Mononuclear cell (primary cell): ENCODE data around the gene ACTL7A. TPM values are rescaled to one million over a fixed set of nuclear protein-coding genes. Genes with fewer than 3 reads are reported as not detected.

ENCODE experiments used
- H3K27me3 ChIP-seq: 2 replicates; pipeline ENCODE4 v1.6.0; 2011; ENCODE audit warnings: low read length, control low read depth; ENCODE audit not compliant: insufficient read depth
- H3K4me1 ChIP-seq: 2 replicates; pipeline ENCODE4 v1.5.1; 2011; ENCODE audit warnings: mild to moderate bottlenecking, low read length, control low read depth; ENCODE audit not compliant: insufficient read depth
- H3K4me3 ChIP-seq: 2 replicates; pipeline ENCODE4 v1.5.1; 2011; ENCODE audit warnings: mild to moderate bottlenecking, low read length, moderate library complexity
- H3K9me3 ChIP-seq: 2 replicates; pipeline ENCODE4 v1.5.1; 2011; ENCODE audit warnings: low read depth, mild to moderate bottlenecking, control low read depth, low read length
- total RNA-seq: library from RNA; depleted of rRNA; stranded (reverse); fragments of >200 nt; gene quantifications from one replicate; pipeline ENCODE4 v1.2.3, GENCODE V29; 2012

The ACTL7A gene, protein sequence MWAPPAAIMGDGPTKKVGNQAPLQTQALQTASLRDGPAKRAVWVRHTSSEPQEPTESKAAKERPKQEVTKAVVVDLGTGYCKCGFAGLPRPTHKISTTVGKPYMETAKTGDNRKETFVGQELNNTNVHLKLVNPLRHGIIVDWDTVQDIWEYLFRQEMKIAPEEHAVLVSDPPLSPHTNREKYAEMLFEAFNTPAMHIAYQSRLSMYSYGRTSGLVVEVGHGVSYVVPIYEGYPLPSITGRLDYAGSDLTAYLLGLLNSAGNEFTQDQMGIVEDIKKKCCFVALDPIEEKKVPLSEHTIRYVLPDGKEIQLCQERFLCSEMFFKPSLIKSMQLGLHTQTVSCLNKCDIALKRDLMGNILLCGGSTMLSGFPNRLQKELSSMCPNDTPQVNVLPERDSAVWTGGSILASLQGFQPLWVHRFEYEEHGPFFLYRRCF
- not detected for total RNA-seq

DNA sequence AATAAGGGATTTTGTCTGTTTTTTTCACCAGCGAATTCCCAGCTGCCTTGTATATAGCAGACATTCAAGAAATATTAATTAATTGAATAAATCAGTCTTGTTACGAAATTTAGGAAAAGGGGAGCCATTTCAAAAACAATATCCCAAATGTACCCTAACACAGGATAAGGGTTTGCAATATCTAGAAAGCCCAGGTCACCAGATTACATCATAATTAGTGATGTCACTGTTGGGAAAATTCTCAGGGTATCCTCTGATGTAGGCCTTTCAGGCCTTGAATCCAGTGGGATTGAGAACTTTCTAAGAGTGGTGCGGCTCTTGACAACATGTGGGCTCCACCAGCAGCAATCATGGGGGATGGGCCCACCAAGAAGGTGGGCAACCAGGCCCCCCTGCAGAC lies at the start of gene ACTL7A:
TSS of gene ACTL7A (plus strand) at position 270 of the 400 bp plus-strand sequence. CDS start at position 327, 57 bp downstream.
- Histone ChIP-seq H3K4me3 (no peak within 1 kb of the TSS), H3K27me3 (no peaks in the 10 kb centered on the region), H3K9me3 (no peaks in the 10 kb centered on the region), H3K4me1 (no peaks in the 10 kb centered on the region)

- Histone ChIP-seq H3K4me3 (no peak overlapping the region), H3K9me3 (no peaks in the 10 kb centered on the region), H3K27me3 (no peaks in the 10 kb centered on the region), H3K4me1 (peaks cover 18% of the 10 kb centered on the region)
Measured at GRCh38 chr9:108812396-108813025, 49.6 kb upstream of the ACTL7A start.

GRCh38 chr9:108813951-108814601 lies 48.0 kb upstream of the ACTL7A start:
- no peak overlapping the region for H3K4me3 ChIP-seq
- H3K4me1 ChIP-seq: peaks cover 30% of the 10 kb centered on the region
- no peaks in the 10 kb centered on the region for H3K9me3 ChIP-seq
- H3K27me3 ChIP-seq: no peaks in the 10 kb centered on the region

DNA sequence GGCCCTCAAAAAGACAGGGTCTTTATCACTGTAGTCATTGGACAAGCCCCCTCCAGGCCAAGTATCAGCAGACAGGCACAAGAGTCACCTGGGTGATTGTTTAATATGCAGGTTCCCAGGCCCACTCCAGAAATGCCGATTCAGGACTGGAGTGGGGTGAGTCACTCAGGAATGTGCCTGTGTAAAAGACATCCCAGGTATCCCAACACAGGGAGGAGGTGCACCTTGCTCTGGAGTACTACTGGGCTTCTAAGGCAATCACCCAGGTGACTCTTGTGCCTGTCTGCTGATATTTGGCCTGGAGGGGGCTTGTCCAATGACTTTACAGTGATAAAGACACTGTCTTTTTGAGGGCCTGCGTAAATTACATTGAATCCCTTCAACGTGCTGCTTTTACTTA lies 46.9 kb upstream of the ACTL7A start:
- H3K4me1 ChIP-seq: peaks cover 32% of the 10 kb centered on the region
- H3K9me3 ChIP-seq: no peaks in the 10 kb centered on the region
- no peaks in the 10 kb centered on the region for H3K27me3 ChIP-seq
- no peak overlapping the region for H3K4me3 ChIP-seq

DNA sequence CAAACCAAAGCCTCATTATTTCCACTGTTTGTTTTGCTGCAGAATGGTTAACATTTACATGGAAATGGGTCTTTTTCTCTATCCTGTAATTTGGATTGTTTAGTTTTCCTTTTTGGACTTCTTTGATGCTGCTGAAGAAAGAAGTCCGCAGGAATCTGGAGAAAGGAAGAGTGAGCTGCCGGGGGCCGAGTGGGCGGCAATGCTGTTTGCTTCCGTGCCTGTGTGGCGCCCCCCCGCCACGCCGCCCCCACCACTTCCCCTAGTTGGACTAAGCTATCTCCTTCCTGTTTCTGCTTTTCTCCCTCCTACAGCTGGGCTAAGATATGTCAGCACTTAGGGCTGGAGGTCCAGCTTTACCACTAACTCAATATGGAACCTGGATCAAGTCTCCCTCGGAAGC lies 46.0 kb upstream of the ACTL7A start:
- peaks cover 32% of the 10 kb centered on the region for H3K4me1 ChIP-seq
- H3K27me3 ChIP-seq: no peaks in the 10 kb centered on the region
- H3K9me3 ChIP-seq: no peaks in the 10 kb centered on the region
- no peak overlapping the region for H3K4me3 ChIP-seq

DNA sequence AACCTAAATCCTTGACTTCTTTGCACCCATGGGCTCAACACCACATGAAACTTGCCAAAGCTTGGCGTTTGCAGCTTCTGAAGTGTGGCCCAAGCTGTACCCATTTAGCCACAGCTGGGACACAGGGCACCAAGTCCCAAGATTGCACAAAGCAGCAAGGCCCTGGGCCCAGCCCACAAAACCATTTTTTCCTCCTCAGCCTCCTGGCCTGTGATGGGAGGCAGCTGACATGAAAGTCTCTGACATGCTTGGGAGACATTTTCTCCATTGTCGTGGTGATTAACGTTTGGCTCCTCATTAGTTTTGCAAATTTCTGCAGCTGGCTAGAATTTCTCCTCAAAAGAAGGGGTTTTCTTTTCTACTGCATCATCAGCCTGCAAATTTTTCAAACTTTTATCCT lies 38.2 kb upstream of the ACTL7A start:
- Histone ChIP-seq H3K27me3 (no peaks in the 10 kb centered on the region), H3K9me3 (no peaks in the 10 kb centered on the region), H3K4me1 (peaks cover 8% of the 10 kb centered on the region), H3K4me3 (no peak overlapping the region)

DNA sequence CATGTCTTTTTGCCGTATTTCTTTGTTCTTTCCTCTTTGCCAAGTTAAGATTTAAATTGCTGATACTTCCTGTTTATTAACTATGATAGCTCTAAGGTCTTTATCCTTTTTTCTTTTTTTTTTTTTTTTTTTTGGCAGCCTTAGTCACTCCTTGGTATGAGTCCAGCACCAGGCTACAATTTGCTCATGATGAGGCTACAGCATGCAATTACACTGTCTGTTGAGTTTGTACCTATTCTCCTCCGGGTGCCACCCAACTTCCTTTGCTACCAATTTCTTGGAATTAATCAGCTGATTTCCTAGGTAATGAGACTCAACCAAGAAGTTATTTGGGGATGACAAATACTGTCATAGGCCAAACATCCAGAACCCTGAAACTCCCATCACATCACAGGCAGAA lies 31.8 kb upstream of the ACTL7A start:
- H3K9me3 ChIP-seq: no peaks in the 10 kb centered on the region
- peaks cover 9% of the 10 kb centered on the region for H3K4me1 ChIP-seq
- no peak overlapping the region for H3K4me3 ChIP-seq
- no peaks in the 10 kb centered on the region for H3K27me3 ChIP-seq

- H3K4me3 ChIP-seq: no peak overlapping the region
- peaks cover 22% of the 10 kb centered on the region for H3K4me1 ChIP-seq
- H3K9me3 ChIP-seq: no peaks in the 10 kb centered on the region
- H3K27me3 ChIP-seq: no peaks in the 10 kb centered on the region
Measured at GRCh38 chr9:108831496-108832178, 30.4 kb upstream of the ACTL7A start.

- Histone ChIP-seq H3K4me1 (peaks cover 22% of the 10 kb centered on the region), H3K27me3 (no peaks in the 10 kb centered on the region), H3K9me3 (no peaks in the 10 kb centered on the region), H3K4me3 (no peak overlapping the region)
Measured at GRCh38 chr9:108832179-108832500, 29.9 kb upstream of the ACTL7A start.

DNA sequence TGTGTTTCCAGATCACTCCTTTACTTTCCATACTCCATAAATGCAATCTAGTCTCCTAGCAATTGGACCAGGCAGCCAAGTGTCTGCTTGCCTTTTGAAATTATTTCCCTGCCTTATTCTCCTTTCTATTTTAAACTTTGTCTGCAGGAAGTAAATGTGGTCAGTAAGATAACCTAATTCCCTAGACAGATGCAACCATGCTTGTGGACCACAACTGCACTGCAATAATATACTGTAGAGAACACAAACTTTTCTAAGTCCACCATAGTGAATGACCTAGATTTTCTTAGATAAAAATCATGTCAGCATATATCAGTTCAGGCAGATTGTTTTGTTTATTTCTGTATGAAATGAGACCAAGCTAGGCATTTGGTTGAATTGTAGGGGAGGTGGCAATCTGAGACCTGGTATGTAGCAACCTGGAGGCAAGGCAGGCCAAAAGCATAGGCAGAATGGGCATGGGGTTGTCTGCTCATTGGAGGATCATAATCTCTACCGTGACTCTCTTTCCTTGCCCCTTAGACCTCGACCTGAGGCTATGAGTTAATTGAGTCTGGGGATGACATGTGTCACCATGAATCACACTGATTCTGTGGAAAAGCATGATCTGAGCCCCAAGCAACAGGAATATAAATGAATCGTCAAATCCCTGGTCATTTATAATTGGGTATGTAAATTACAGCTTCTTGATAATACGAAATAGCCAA lies 27.0 kb upstream of the ACTL7A start:
- Histone ChIP-seq H3K4me1 (peaks cover 22% of the 10 kb centered on the region), H3K9me3 (no peaks in the 10 kb centered on the region), H3K4me3 (no peak overlapping the region), H3K27me3 (no peaks in the 10 kb centered on the region)

DNA sequence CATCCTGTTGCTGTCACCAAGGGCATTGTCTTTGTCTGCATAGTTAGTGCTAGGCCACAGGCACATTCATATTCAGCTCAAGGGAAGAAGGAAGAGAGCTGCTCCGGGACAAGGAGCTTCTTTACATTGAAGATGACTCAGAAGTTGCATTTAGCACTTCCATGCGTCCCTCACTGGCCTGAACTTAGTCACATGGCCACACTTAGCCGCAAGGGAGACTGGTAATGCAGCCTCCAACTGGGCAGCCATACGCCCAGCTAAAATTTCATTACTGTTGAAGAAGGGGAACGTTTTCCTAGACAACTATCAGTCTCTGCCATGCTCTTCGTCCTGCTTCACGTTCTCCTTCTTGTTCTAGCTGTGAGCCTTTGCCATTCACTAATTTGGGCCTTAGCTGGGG lies 26.2 kb upstream of the ACTL7A start:
- H3K4me3 ChIP-seq: no peak overlapping the region
- H3K27me3 ChIP-seq: no peaks in the 10 kb centered on the region
- no peaks in the 10 kb centered on the region for H3K9me3 ChIP-seq
- peaks cover 22% of the 10 kb centered on the region for H3K4me1 ChIP-seq

DNA sequence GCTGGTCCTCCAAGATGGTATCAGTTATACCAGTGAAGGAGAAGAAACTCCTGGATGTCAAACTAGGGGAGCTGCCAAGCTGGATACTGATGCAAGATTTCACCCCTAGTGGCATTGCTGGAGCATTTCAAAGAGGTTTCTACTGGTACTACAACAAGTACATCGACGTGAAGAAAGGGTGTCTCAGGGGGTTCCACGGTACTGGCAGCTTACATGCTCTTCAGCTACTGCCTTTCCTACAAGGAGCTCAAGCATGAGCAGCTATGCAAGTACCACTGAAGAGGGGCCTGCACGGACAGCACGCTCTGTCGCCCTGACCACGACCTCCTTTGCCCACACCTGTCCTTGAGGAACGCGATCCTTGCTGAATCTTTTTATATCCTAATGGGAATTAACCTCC lies 25.7 kb upstream of the ACTL7A start:
- H3K4me3 ChIP-seq: no peak overlapping the region
- no peaks in the 10 kb centered on the region for H3K9me3 ChIP-seq
- H3K4me1 ChIP-seq: peaks cover 22% of the 10 kb centered on the region
- H3K27me3 ChIP-seq: no peaks in the 10 kb centered on the region

DNA sequence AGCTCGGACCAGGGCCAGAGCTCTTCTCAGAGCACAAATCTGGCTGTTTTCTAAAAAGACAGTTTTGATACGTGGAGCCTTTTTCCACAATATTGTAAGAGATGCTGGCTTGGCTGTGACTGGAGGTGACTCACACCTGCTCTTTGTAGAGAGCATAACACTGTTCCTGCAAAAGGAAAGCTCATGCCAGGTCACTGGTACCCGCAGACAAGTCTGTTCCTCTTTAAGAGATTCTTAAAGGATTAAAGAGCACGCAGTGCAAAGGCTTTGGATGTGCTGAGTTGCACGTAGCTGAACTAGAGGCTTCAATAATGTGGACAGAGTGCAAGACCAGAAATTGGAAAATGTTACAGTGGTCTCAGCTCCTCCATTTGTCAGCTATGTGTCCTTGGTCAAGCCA lies 25.3 kb upstream of the ACTL7A start:
- no peak overlapping the region for H3K4me3 ChIP-seq
- peaks cover 22% of the 10 kb centered on the region for H3K4me1 ChIP-seq
- no peaks in the 10 kb centered on the region for H3K27me3 ChIP-seq
- no peaks in the 10 kb centered on the region for H3K9me3 ChIP-seq

- Histone ChIP-seq H3K9me3 (no peaks in the 10 kb centered on the region), H3K4me1 (peaks cover 27% of the 10 kb centered on the region), H3K4me3 (no peak overlapping the region)
Measured at GRCh38 chr9:108837530-108837929, 24.5 kb upstream of the ACTL7A start.

More at GRCh38 chr9:108837530-108837929, 24.5 kb upstream of the ACTL7A start:
- no peaks in the 10 kb centered on the region for H3K27me3 ChIP-seq
